Mesothelial cell of epicardium (in vitro differentiated cells): ENCODE data around the gene ZNF385D. TPM values are rescaled to one million over a fixed set of nuclear protein-coding genes. Genes with fewer than 3 reads are reported as not detected.

Source experiments
- DNase-seq, 2 experiments: peaks; one replicate each; pipeline ENCODE4 v3.0.0; 2021; ENCODE audit warnings: low spot score in 2 of 2; ENCODE audit not compliant: unreplicated experiment in 2 of 2
- H3K27ac Mint-ChIP-seq: 2 replicates; pipeline ENCODE4 v1.8.0; 2021; ENCODE audit warnings: mixed read lengths
- H3K27me3 Mint-ChIP-seq: 2 replicates; pipeline ENCODE4 v1.8.0; 2021; ENCODE audit warnings: low read depth, mixed read lengths
- H3K36me3 Mint-ChIP-seq: 2 replicates; pipeline ENCODE4 v1.8.0; 2021; ENCODE audit warnings: mixed read lengths
- H3K4me1 Mint-ChIP-seq: 2 replicates; pipeline ENCODE4 v1.8.0; 2021; ENCODE audit warnings: mixed read lengths
- H3K4me3 Mint-ChIP-seq: 2 replicates; pipeline ENCODE4 v1.8.0; 2021; ENCODE audit warnings: mild to moderate bottlenecking, moderate library complexity, mixed read lengths
- H3K9me3 Mint-ChIP-seq: 2 replicates; pipeline ENCODE4 v1.8.0; 2021; ENCODE audit warnings: mixed read lengths
- CTCF ChIP-seq: fragments of 200-600 bp; sonication (generic); IDR thresholded peaks from one replicate; pipeline ENCODE4 v1.5.0; 2021; ENCODE audit warnings: antibody characterized with exemption; ENCODE audit not compliant: unreplicated experiment
- total RNA-seq: library from RNA; stranded (reverse); gene quantifications from 3 replicates; pipeline ENCODE4 v1.2.1, GENCODE V29; 2021

The ZNF385D gene
- total RNA-seq, 1 donor from 2014 or later, result 3.7 TPM

GRCh38 chr3:21792176-21792575 lies 41.2 kb upstream of the ZNF385D start:
- H3K4me3 Mint-ChIP-seq, result no peak overlapping the region
- H3K4me1 Mint-ChIP-seq, result peaks cover 6% of the 10 kb centered on the region
- H3K36me3 Mint-ChIP-seq, result no peaks in the 10 kb centered on the region
- H3K9me3 Mint-ChIP-seq, result no peaks in the 10 kb centered on the region
- no peak for TF ChIP-seq CTCF
- no peaks in the 10 kb centered on the region for H3K27me3 Mint-ChIP-seq
- H3K27ac Mint-ChIP-seq, result no peak overlapping the region
- DNase-seq, result no peak

- Mint-ChIP-seq H3K4me3 (no peak overlapping the region), H3K36me3 (no peaks in the 10 kb centered on the region), H3K27ac (no peak overlapping the region), H3K4me1 (peaks cover 6% of the 10 kb centered on the region), H3K9me3 (no peaks in the 10 kb centered on the region), H3K27me3 (no peaks in the 10 kb centered on the region)
- TF ChIP-seq CTCF, result no peak
- no peak for DNase-seq
Observed at GRCh38 chr3:21791356-21791755, 40.3 kb upstream of the ZNF385D start.

GRCh38 chr3:21790466-21790865 lies 39.5 kb upstream of the ZNF385D start:
- H3K9me3 Mint-ChIP-seq, result no peaks in the 10 kb centered on the region
- DNase-seq, result no peak
- no peak overlapping the region for H3K27ac Mint-ChIP-seq
- no peak for TF ChIP-seq CTCF
- H3K36me3 Mint-ChIP-seq, result no peaks in the 10 kb centered on the region
- no peak overlapping the region for H3K4me3 Mint-ChIP-seq
- H3K4me1 Mint-ChIP-seq, result peaks cover 6% of the 10 kb centered on the region
- H3K27me3 Mint-ChIP-seq, result no peaks in the 10 kb centered on the region

- no peaks in the 10 kb centered on the region for H3K36me3 Mint-ChIP-seq
- no peak for DNase-seq
- H3K9me3 Mint-ChIP-seq, result no peaks in the 10 kb centered on the region
- no peak for TF ChIP-seq CTCF
- H3K4me1 Mint-ChIP-seq, result peaks cover 3% of the 10 kb centered on the region
- no peak overlapping the region for H3K4me3 Mint-ChIP-seq
- no peak overlapping the region for H3K27ac Mint-ChIP-seq
- H3K27me3 Mint-ChIP-seq, result no peaks in the 10 kb centered on the region
Observed at GRCh38 chr3:21789730-21790129, 38.7 kb upstream of the ZNF385D start.

GRCh38 chr3:21786438-21786797 lies 35.4 kb upstream of the ZNF385D start:
- Mint-ChIP-seq H3K27ac (no peak overlapping the region), H3K4me1 (peaks cover 10% of the 10 kb centered on the region), H3K36me3 (no peaks in the 10 kb centered on the region), H3K4me3 (no peak overlapping the region), H3K9me3 (no peaks in the 10 kb centered on the region), H3K27me3 (no peaks in the 10 kb centered on the region)
- no peak for TF ChIP-seq CTCF
- DNase-seq, result no peak

GRCh38 chr3:21785765-21786437 lies 34.9 kb upstream of the ZNF385D start:
- no peak overlapping the region for H3K27ac Mint-ChIP-seq
- no peak for TF ChIP-seq CTCF
- no peak overlapping the region for H3K4me3 Mint-ChIP-seq
- no peak for DNase-seq
- no peaks in the 10 kb centered on the region for H3K9me3 Mint-ChIP-seq
- H3K36me3 Mint-ChIP-seq, result no peaks in the 10 kb centered on the region
- H3K27me3 Mint-ChIP-seq, result peaks cover 1% of the 10 kb centered on the region
- peaks cover 10% of the 10 kb centered on the region for H3K4me1 Mint-ChIP-seq
